Mononuclear cell (primary cell): ENCODE data around the gene EPB42. TPM values are rescaled to one million over a fixed set of nuclear protein-coding genes. Genes with fewer than 3 reads are reported as not detected.
"Not testable (repeated sequence)": the region's sequence is repeated elsewhere in the genome, so short reads cannot be mapped to it uniquely, and the experiment has no call there.

Experiments used
- H3K27me3 ChIP-seq: 2 replicates; pipeline ENCODE4 v1.6.0; 2011; ENCODE audit warnings: low read length, control low read depth; ENCODE audit not compliant: insufficient read depth
- H3K4me1 ChIP-seq: 2 replicates; pipeline ENCODE4 v1.5.1; 2011; ENCODE audit warnings: mild to moderate bottlenecking, low read length, control low read depth; ENCODE audit not compliant: insufficient read depth
- H3K4me3 ChIP-seq: 2 replicates; pipeline ENCODE4 v1.5.1; 2011; ENCODE audit warnings: mild to moderate bottlenecking, low read length, moderate library complexity
- H3K9me3 ChIP-seq: 2 replicates; pipeline ENCODE4 v1.5.1; 2011; ENCODE audit warnings: low read depth, mild to moderate bottlenecking, control low read depth, low read length
- total RNA-seq: library from RNA; depleted of rRNA; stranded (reverse); fragments of >200 nt; gene quantifications from one replicate; pipeline ENCODE4 v1.2.3, GENCODE V29; 2012

EPB42 gene
- total RNA-seq, 1 donor = 0.10 TPM

DNA sequence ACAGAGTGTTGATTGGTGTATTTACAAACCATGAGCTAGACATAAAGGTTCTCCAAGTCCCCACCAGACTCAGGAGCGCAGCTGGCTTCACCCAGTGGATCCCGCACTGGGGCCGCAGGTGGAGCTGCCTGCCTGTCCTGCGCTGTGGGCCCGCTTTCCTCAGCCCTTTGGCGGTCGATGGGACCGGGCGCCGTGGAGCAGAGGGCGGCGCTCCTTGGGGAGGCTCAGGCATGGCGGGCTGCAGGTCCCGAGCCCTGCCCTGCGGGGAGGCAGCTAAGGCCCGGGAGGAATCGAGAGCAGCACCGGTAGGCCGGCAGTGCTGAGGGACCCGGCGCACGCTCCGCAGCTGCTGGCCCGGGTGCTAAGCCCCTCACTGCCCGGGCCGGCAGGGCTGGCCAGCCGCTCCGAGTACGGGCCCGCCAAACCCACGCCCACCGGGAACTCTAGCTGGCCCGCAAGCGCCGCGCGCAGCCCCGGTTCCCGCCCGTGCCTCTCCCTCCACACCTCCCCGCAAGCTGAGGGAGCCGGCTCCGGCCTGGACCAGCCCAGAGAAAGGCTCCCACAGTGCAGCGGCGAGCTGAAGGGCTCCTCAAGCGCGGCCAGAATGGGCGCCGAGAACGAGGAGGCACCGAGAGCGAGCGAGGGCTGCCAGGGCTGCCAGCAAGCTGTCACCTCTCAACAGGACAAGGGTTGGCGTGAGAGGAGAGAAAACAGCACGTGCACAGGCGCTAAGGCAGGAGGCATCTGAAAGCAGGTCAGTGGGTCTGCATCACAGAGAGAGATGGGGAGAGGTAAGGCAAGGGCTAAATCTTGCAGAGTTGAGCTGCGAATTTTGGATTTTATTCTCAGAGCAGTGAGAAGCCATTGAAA, 5.9 kb upstream of the EPB42 start:
- Histone ChIP-seq H3K9me3 (no peaks in the 10 kb centered on the region), H3K27me3 (no peaks in the 10 kb centered on the region), H3K4me3 (no peak overlapping the region), H3K4me1 (no peaks in the 10 kb centered on the region)

DNA sequence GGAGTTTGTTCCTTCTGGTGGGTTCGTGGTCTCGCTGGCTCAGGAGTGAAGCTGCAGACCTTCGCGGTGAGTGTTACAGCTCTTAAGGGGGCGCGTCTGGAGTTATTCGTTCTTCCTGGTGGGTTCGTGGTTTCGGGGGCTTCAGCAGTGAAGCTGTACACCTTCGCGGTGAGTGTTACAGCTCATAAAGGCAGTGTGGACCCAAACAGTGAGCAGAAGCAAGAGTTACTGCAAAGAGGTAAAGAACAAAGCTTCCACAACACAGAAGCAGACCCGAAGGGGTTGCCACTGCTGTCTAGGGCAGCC, 5.1 kb upstream of the EPB42 start:
- not testable (repeated sequence) for H3K9me3 ChIP-seq, H3K4me1 ChIP-seq, H3K27me3 ChIP-seq, H3K4me3 ChIP-seq

DNA sequence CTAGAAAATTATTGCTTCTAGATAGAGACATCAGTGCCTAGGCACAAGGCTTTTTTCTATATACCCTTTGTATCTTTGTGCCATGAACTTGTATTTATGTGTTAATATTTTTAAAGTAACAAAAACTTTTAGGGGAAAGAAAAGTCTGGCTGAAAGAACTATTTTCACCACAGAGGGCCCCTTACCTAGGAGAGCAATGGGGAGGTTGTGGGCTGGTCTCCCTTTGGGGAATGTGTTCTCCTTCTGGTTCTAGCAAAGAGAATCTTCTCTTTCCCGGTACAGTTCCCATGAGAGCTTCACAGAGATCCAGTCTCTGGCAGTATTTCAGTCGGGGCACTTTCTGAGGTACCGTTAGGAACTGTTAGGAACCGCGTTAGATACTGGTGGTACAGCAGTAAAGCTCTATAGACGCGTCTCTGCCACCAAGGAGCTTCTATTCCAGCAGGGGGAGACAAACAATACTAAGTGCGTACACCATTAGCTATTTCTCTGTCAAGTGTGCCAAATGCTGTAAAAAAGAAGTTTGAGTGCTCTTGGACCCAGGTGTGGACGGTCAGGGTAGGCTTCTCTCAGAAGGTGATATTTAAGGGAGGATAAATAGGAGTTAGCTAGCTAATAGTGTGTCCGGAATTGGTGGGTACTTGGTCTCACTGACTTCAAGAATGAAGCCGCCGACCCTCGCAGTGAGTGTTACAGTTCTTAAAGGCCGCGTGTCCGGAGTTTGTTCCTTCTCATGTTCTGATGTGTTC, 4.6 kb upstream of the EPB42 start:
- H3K4me3 ChIP-seq = no peak overlapping the region
- H3K27me3 ChIP-seq = no peaks in the 10 kb centered on the region
- no peaks in the 10 kb centered on the region for H3K4me1 ChIP-seq

DNA sequence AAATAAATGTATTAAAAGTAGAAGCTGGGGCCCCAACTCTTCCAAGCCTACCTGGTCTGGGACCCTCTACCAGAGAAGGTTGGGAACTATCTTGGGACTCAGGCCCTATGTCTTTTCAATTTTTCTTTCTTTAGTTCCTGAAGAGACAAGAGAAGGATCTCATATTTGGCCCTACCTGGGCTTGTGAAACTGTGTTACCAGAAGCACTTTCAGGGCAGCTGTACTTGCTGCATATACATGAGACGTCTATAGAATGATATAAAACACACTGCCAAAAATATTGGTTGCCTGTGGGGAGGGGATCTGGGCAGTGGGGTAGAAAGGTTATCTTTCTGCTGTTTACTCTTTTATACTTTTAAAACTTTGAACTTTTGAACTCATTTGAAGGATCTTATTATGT, 604 bp upstream of the EPB42 start:
- no peaks in the 10 kb centered on the region for H3K9me3 ChIP-seq
- H3K4me3 ChIP-seq = no peak overlapping the region
- no peaks in the 10 kb centered on the region for H3K27me3 ChIP-seq
- no peaks in the 10 kb centered on the region for H3K4me1 ChIP-seq

More for the DNA sequence above, 4.6 kb upstream of the EPB42 start:
- H3K9me3 ChIP-seq = no peaks in the 10 kb centered on the region

DNA sequence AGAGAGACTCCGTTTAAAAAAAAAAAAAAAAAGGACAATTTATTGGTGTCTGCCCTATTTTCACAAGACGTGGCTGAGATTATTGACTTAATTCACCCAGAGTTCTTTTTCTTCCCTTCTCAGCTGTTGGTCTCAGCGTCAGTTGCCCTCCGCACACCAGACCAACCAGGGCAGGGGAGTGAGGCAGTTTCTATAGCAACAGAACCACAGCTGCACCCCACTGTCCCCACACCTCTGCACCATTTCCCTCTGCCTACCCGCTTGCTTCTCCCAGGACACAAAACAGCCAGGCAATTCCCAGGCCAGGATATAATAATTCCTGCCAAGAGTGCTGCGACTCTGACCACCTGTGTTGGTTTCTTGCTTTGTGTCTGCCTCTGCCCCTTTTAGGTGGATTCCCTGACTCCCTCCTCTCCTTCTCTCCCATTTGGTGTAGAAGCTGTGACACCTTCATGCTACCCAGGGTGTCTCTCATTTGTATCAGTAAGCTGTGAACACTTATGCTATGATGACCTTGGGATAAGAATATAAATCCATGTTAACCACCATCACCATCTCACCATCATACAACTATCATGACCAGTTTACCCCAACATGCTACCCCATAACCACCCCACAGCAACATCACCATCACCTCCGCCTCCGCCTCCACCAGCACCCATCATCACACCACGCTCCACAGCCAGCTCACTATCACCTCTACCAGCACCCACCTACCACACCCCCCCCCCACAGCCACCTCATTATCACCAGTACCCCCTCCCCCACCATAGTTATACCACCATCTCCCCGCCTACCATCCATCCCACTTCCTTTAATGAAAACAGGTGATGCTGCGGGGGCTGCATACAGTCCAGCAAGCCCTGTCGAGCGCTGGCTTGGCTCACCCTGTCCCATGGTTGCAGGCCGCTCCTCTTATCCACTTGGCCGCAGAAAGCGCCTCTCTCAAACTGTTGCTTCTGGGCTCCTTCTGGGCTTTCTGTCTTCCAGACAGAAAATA, 589 bp downstream of the EPB42 start:
- H3K4me3 ChIP-seq = no peak overlapping the region

DNA sequence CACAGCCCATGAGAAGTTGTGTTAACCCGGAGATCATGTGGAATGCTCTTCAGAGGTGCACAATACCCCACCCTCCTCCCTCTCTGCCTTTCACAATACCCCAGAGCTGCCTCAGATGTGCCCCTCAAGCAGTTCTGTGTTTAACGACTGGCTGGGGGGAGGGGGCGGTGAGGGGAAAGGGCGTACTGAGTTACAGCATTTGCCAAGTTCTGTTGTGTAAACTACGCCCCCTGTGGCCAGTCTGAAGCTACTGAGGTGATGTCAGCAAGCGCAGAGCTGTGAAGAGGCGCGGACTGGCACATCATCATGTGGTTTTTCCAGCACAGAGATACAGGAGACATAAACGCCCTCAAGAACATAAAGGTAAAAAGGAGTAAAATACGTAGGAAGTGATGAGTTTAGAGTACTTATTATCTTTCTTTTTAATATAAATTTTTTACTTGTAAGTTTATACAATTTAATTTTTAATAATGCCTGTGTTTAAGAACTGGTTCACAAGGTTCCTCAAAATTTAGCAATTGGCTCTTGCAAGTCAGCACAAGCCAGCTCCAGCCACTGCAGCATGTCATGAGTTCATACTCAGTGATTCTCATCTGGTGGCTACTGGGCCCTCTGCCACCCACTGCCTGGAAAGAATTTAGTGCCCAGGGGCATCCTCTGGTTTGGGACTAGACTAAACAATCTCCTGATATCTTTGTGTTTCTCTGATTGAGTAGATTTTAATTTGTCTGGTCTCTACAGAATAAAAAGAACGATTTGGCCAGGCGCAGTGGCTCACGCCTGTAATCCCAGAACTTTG, 1.7 kb downstream of the EPB42 start:
- Histone ChIP-seq H3K9me3 (no peaks in the 10 kb centered on the region), H3K4me1 (no peaks in the 10 kb centered on the region), H3K27me3 (no peaks in the 10 kb centered on the region), H3K4me3 (no peak overlapping the region)

More for the DNA sequence above, 589 bp downstream of the EPB42 start:
- Histone ChIP-seq H3K4me1 (no peaks in the 10 kb centered on the region), H3K9me3 (no peaks in the 10 kb centered on the region), H3K27me3 (no peaks in the 10 kb centered on the region)

DNA sequence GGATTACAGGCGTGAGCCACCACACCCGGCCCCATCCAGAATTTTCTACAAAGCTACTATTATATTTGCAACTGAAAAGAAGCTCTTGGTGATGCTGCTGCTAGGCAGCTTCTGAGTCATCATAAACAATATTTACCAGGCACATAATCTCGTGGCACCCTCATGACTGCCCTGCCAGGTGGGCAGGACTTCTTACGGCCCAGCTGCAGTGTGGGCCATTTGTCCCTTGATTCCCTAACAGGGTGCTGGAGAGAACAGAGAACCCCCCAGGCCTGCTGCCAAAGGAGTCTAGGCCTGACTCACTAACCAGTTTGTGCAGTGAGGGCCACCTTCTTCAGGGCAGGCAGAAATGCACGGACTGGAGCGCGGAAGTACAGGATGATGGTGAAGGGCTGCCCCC, 4.9 kb downstream of the EPB42 start:
- Histone ChIP-seq H3K9me3 (no peaks in the 10 kb centered on the region), H3K4me3 (no peak overlapping the region), H3K4me1 (no peaks in the 10 kb centered on the region), H3K27me3 (no peaks in the 10 kb centered on the region)

DNA sequence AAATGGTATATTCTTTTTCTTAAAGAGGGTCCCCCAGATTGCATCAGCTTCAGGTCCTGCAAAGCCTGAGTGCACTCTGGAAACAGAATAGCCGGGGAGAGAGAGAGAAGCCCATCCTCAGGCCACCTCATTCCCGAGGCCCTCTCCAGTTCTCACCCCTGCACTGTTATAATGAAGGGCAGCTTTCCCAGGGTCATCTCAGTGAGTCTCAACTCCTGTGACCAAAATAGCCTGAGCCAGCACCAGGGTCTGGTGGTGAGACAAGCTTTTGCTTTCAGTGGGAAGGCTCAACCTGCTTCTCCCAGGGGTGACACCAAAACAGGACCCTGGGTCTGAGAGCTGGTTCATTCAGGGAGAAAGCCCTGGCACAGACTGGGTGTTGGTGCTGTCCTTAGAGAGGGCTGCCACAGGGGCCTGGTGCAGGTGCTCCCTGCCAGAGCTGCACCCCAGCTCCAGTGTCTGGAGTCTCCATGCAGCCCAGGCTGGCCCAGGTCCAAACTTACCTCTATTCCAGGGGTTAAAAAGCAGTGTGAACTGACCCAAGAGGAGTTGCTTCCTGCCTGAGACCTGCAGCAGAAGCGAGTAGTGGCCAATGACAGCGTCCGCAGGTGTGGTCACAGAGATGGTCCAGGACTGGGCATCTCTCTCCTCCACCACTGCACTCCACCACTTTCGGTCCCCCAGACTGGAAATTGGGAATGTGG, 6.1 kb downstream of the EPB42 start:
- no peaks in the 10 kb centered on the region for H3K9me3 ChIP-seq
- H3K27me3 ChIP-seq = no peaks in the 10 kb centered on the region
- no peaks in the 10 kb centered on the region for H3K4me1 ChIP-seq
- H3K4me3 ChIP-seq = no peak overlapping the region

DNA sequence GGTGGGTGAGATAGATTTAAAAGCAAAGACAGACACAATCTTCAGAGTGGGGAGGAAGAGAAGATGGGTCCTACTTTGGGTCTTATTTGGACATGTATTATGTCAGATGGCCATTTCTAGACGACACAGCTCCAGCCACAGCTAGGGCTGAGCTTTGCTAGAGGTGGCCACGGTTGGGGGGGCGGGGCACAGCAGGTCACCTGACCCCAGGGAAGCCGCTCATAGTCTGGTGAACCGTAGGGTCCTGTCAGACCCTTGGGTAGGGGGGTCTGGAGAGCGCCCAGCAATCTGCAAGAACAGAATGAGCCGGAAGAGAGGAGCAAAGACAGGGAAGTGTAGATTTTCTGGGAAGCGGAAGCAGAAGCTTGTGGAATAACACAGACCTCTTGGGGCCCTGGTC, 6.6 kb downstream of the EPB42 start:
- H3K9me3 ChIP-seq = no peaks in the 10 kb centered on the region

DNA sequence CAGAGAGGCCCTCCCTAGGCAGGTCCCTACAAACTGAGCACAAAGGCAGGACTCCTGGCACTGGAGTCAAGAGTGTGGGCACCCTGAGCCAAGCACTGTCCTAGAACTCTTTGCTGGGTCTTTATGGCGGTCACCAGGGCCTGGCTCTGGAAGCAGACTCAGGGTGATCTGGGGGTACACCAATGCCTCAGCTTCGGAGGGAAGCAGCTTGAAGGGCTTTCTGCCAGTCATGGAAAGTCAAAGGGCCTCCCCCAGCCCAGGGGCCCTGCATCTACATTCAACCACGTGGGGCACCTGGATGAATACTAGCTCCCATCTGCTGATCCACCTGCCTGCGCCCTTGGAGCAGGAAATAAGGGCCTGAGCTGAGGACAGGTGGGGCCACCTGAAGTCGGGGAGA, 7.4 kb downstream of the EPB42 start:
- H3K4me3 ChIP-seq = no peak overlapping the region
- H3K4me1 ChIP-seq = no peaks in the 10 kb centered on the region
- no peaks in the 10 kb centered on the region for H3K27me3 ChIP-seq
- no peaks in the 10 kb centered on the region for H3K9me3 ChIP-seq

More for the DNA sequence above, 6.6 kb downstream of the EPB42 start:
- H3K4me1 ChIP-seq = no peaks in the 10 kb centered on the region
- no peaks in the 10 kb centered on the region for H3K27me3 ChIP-seq
- H3K4me3 ChIP-seq = no peak overlapping the region

DNA sequence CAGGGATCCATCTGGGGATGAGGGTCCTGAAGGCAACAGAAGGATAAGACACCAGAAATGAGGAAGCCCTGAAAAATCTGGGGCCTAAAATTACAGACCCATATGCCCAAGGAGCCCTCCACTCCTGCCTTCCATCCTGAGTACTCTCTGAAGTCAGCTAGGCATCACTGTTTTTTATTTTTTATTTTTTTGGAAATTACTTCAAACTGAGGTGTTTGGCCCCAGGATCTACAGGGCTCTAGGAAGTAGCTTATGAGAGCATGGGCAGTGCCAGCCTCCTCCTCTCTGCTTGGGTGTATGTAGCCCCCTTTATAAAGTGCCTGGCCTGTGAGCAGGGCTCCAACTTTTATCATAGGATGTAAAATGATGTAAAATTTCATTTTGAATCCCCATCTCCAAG, 7.9 kb downstream of the EPB42 start:
- Histone ChIP-seq H3K9me3 (no peaks in the 10 kb centered on the region), H3K4me3 (no peak overlapping the region), H3K4me1 (no peaks in the 10 kb centered on the region), H3K27me3 (no peaks in the 10 kb centered on the region)

DNA sequence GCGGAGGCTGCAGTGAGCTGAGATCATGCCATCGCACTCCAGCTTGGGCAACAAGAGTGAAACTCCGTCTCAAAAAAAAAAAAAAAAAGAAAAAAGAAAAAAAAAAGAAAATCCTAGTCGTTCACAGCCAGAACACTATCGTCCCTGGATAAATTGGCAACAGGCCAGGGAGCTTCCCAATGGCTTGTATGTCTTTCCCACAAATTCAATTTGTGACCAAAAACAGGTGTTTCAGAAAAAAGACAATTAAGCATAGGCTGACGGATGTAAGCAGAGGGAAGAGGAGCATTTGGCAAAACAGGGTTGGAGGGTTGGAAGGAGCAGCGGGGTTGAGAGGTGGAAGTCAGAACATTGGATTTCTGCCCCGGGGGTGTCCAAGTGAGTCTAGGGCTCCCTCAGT, 8.5 kb downstream of the EPB42 start:
- H3K4me1 ChIP-seq = no peaks in the 10 kb centered on the region
- no peaks in the 10 kb centered on the region for H3K9me3 ChIP-seq
- H3K27me3 ChIP-seq = no peaks in the 10 kb centered on the region
- no peak overlapping the region for H3K4me3 ChIP-seq

DNA sequence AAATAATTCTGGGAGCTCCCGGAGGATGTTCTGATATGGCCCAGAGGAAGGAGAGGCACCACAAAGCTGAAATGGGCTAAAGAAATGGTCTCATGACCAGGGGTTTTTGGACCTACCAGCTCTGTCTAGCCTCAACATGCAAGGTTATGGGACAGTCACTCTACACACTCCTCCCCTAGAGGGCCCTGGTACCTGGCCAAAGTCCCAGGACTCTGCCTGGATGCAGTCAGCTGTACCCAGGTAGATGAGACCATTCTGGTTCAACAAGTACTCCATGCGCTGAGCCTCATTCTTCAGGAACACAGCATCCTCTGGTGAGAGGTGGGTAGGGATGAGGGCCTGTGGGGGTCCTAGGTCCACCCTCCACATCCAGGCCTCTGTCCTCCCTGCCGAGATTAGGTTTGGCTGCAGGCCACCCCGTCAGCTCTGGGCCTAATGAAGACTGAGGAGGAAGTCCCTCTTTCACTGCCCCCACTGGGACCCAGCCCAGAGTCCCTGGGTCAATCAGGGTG, 9.5 kb downstream of the EPB42 start:
- H3K4me3 ChIP-seq = no peak overlapping the region
- no peaks in the 10 kb centered on the region for H3K27me3 ChIP-seq
- H3K4me1 ChIP-seq = no peaks in the 10 kb centered on the region
- no peaks in the 10 kb centered on the region for H3K9me3 ChIP-seq

DNA sequence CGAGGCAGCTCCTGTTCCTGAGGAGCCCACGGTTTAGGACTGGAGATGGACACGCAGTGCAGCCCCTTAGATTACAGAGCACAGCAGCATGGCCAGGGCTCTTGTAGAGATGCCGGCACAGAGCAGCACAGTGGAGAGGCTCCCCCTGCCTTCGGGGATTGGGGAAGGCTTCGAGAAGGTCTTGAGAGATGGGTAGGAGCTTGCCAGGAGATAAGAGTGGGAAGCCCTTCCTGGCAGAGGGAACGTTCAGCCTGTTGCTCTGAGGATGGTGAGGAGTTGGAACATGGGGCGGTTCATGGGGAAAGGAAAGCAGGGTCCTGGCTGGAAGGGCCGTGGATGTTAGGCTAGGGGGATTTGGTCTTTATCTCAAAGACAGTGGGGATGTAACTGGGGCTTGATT, 10.0 kb downstream of the EPB42 start:
- Histone ChIP-seq H3K27me3 (no peaks in the 10 kb centered on the region), H3K9me3 (no peaks in the 10 kb centered on the region), H3K4me1 (no peaks in the 10 kb centered on the region), H3K4me3 (no peak overlapping the region)
